Measurements from ENCODE around the gene ATP5F1B. TPM values are rescaled to one million over a fixed set of nuclear protein-coding genes. Genes with fewer than 3 reads are reported as not detected.

Gene ATP5F1B
- total RNA-seq, 1 donor from 2014 or later = 771 TPM

- Mint-ChIP-seq H3K27ac (peak overlapping the region; percentile 13), H3K4me1 (peaks cover 39% of the 10 kb centered on the region), H3K36me3 (ENCODE audit: low read depth) (peaks cover 47% of the 10 kb centered on the region), H3K27me3 (no peaks in the 10 kb centered on the region), H3K9me3 (no peaks in the 10 kb centered on the region), H3K4me3 (no peak overlapping the region)
- intact Hi-C loops (cut with micrococcal nuclease) = no loop called here
- no peak for DNase-seq
Measured at GRCh38 chr12:56622535-56622934, 23.2 kb downstream of the ATP5F1B start.

GRCh38 chr12:56616925-56617324, 28.9 kb downstream of the ATP5F1B start:
- H3K36me3 Mint-ChIP-seq (ENCODE audit: low read depth) = peaks cover 65% of the 10 kb centered on the region
- intact Hi-C loops (cut with micrococcal nuclease) = no loop called here

GRCh38 chr12:56616244-56616643, 29.5 kb downstream of the ATP5F1B start:
- Mint-ChIP-seq H3K4me1 (peaks cover 14% of the 10 kb centered on the region), H3K27me3 (no peaks in the 10 kb centered on the region), H3K36me3 (ENCODE audit: low read depth) (peaks cover 72% of the 10 kb centered on the region), H3K9me3 (no peaks in the 10 kb centered on the region), H3K27ac (no peak overlapping the region), H3K4me3 (no peak overlapping the region)
- intact Hi-C loops (cut with micrococcal nuclease) = no loop called here
- DNase-seq = no peak

More at GRCh38 chr12:56616925-56617324, 28.9 kb downstream of the ATP5F1B start:
- Mint-ChIP-seq H3K9me3 (no peaks in the 10 kb centered on the region), H3K27me3 (no peaks in the 10 kb centered on the region), H3K4me3 (no peak overlapping the region), H3K4me1 (peaks cover 14% of the 10 kb centered on the region), H3K27ac (peak overlapping the region; percentile 76)
- DNase-seq = no peak

GRCh38 chr12:56614627-56615026, 31.2 kb downstream of the ATP5F1B start:
- intact Hi-C loops (cut with micrococcal nuclease) = no loop called here
- H3K4me3 Mint-ChIP-seq = no peak overlapping the region
- no peaks in the 10 kb centered on the region for H3K27me3 Mint-ChIP-seq
- peaks cover 9% of the 10 kb centered on the region for H3K4me1 Mint-ChIP-seq
- H3K36me3 Mint-ChIP-seq (ENCODE audit: low read depth) = peaks cover 74% of the 10 kb centered on the region
- H3K9me3 Mint-ChIP-seq = no peaks in the 10 kb centered on the region
- H3K27ac Mint-ChIP-seq = no peak overlapping the region
- DNase-seq = no peak

- H3K9me3 Mint-ChIP-seq = no peaks in the 10 kb centered on the region
- H3K36me3 Mint-ChIP-seq (ENCODE audit: low read depth) = peaks cover 78% of the 10 kb centered on the region
- no peaks in the 10 kb centered on the region for H3K27me3 Mint-ChIP-seq
- intact Hi-C loops (cut with micrococcal nuclease) = no loop called here
- no peaks in the 10 kb centered on the region for H3K4me1 Mint-ChIP-seq
- H3K27ac Mint-ChIP-seq = peak overlapping the region; percentile 25
- no peak overlapping the region for H3K4me3 Mint-ChIP-seq
- no peak for DNase-seq
Measured at GRCh38 chr12:56604355-56604754, 41.4 kb downstream of the ATP5F1B start.

GRCh38 chr12:56602239-56602638, 43.5 kb downstream of the ATP5F1B start:
- Mint-ChIP-seq H3K27me3 (no peaks in the 10 kb centered on the region), H3K27ac (no peak overlapping the region), H3K36me3 (ENCODE audit: low read depth) (peaks cover 84% of the 10 kb centered on the region), H3K4me3 (no peak overlapping the region), H3K4me1 (no peaks in the 10 kb centered on the region), H3K9me3 (no peaks in the 10 kb centered on the region)
- DNase-seq = no peak
- intact Hi-C loops (cut with micrococcal nuclease) = no loop called here

GRCh38 chr12:56601503-56601902, 44.3 kb downstream of the ATP5F1B start:
- H3K27ac Mint-ChIP-seq = no peak overlapping the region
- DNase-seq = peak; percentile 73
- peaks cover 84% of the 10 kb centered on the region for H3K36me3 Mint-ChIP-seq (ENCODE audit: low read depth)
- H3K4me1 Mint-ChIP-seq = no peaks in the 10 kb centered on the region
- no peak overlapping the region for H3K4me3 Mint-ChIP-seq
- H3K27me3 Mint-ChIP-seq = no peaks in the 10 kb centered on the region
- intact Hi-C loops (cut with micrococcal nuclease) = no loop called here
- no peaks in the 10 kb centered on the region for H3K9me3 Mint-ChIP-seq

- H3K9me3 Mint-ChIP-seq = no peaks in the 10 kb centered on the region
- intact Hi-C loops (cut with micrococcal nuclease) = no loop called here
Measured at GRCh38 chr12:56600753-56601152, 45.0 kb downstream of the ATP5F1B start.

GRCh38 chr12:56599797-56600196, 46.0 kb downstream of the ATP5F1B start:
- Mint-ChIP-seq H3K27me3 (no peaks in the 10 kb centered on the region), H3K4me3 (no peak overlapping the region), H3K36me3 (ENCODE audit: low read depth) (peaks cover 68% of the 10 kb centered on the region), H3K27ac (no peak overlapping the region), H3K9me3 (no peaks in the 10 kb centered on the region), H3K4me1 (no peaks in the 10 kb centered on the region)
- intact Hi-C loops (cut with micrococcal nuclease) = no loop called here
- DNase-seq = no peak

More at GRCh38 chr12:56600753-56601152, 45.0 kb downstream of the ATP5F1B start:
- DNase-seq = no peak
- Mint-ChIP-seq H3K27ac (no peak overlapping the region), H3K27me3 (no peaks in the 10 kb centered on the region), H3K36me3 (ENCODE audit: low read depth) (peaks cover 77% of the 10 kb centered on the region), H3K4me1 (no peaks in the 10 kb centered on the region), H3K4me3 (no peak overlapping the region)

GRCh38 chr12:56599041-56599440, 46.7 kb downstream of the ATP5F1B start:
- Mint-ChIP-seq H3K27ac (no peak overlapping the region), H3K27me3 (no peaks in the 10 kb centered on the region), H3K36me3 (ENCODE audit: low read depth) (peaks cover 60% of the 10 kb centered on the region), H3K9me3 (no peaks in the 10 kb centered on the region), H3K4me1 (no peaks in the 10 kb centered on the region), H3K4me3 (no peak overlapping the region)
- no peak for DNase-seq
- intact Hi-C loops (cut with micrococcal nuclease) = no loop called here

- Mint-ChIP-seq H3K4me3 (no peak overlapping the region), H3K36me3 (ENCODE audit: low read depth) (peaks cover 45% of the 10 kb centered on the region), H3K4me1 (no peaks in the 10 kb centered on the region), H3K9me3 (no peaks in the 10 kb centered on the region), H3K27ac (peak overlapping the region; percentile 26), H3K27me3 (no peaks in the 10 kb centered on the region)
- DNase-seq = no peak
- intact Hi-C loops (cut with micrococcal nuclease) = no loop called here
Measured at GRCh38 chr12:56596815-56597214, 49.0 kb downstream of the ATP5F1B start.

GRCh38 chr12:56593909-56594621, 51.7 kb downstream of the ATP5F1B start:
- Mint-ChIP-seq H3K27ac (peak overlapping the region; percentile 54), H3K27me3 (no peaks in the 10 kb centered on the region), H3K4me3 (no peak overlapping the region), H3K9me3 (no peaks in the 10 kb centered on the region), H3K36me3 (ENCODE audit: low read depth) (peaks cover 21% of the 10 kb centered on the region), H3K4me1 (peaks cover 1% of the 10 kb centered on the region)
- peak; percentile 88 for DNase-seq
- intact Hi-C loops (cut with micrococcal nuclease) = loop anchor here (1.0 kb wide), 2 partner anchors 21 to 81 kb away; no protein-coding TSS in a partner anchor

GRCh38 chr12:56591961-56592360, 53.8 kb downstream of the ATP5F1B start:
- no peaks in the 10 kb centered on the region for H3K9me3 Mint-ChIP-seq
- intact Hi-C loops (cut with micrococcal nuclease) = no loop called here
- DNase-seq = no peak
- no peak overlapping the region for H3K27ac Mint-ChIP-seq
- H3K4me1 Mint-ChIP-seq = peaks cover 1% of the 10 kb centered on the region
- no peak overlapping the region for H3K4me3 Mint-ChIP-seq
- H3K36me3 Mint-ChIP-seq (ENCODE audit: low read depth) = peaks cover 8% of the 10 kb centered on the region
- no peaks in the 10 kb centered on the region for H3K27me3 Mint-ChIP-seq

- peaks cover 5% of the 10 kb centered on the region for H3K36me3 Mint-ChIP-seq (ENCODE audit: low read depth)
- H3K9me3 Mint-ChIP-seq = no peaks in the 10 kb centered on the region
- H3K27ac Mint-ChIP-seq = no peak overlapping the region
- H3K4me1 Mint-ChIP-seq = peaks cover 1% of the 10 kb centered on the region
- no peak overlapping the region for H3K4me3 Mint-ChIP-seq
- no peak for DNase-seq
- intact Hi-C loops (cut with micrococcal nuclease) = no loop called here
- no peaks in the 10 kb centered on the region for H3K27me3 Mint-ChIP-seq
Measured at GRCh38 chr12:56591126-56591525, 54.7 kb downstream of the ATP5F1B start.
